Stimulated activated CD4-positive, alpha-beta T cell treated with anti-CD3 and anti-CD28 coated beads, TNF-alpha, amount 100 ng/mL, for 24 hours (primary cell): ENCODE data around the gene ITPK1.

Experiments
- DNase-seq, 3 experiments: peaks; one replicate each; pipeline ENCODE4 v3.0.0-alpha.2; 2020; ENCODE audit warnings: low read depth in 3 of 3

ITPK1 gene

DNA sequence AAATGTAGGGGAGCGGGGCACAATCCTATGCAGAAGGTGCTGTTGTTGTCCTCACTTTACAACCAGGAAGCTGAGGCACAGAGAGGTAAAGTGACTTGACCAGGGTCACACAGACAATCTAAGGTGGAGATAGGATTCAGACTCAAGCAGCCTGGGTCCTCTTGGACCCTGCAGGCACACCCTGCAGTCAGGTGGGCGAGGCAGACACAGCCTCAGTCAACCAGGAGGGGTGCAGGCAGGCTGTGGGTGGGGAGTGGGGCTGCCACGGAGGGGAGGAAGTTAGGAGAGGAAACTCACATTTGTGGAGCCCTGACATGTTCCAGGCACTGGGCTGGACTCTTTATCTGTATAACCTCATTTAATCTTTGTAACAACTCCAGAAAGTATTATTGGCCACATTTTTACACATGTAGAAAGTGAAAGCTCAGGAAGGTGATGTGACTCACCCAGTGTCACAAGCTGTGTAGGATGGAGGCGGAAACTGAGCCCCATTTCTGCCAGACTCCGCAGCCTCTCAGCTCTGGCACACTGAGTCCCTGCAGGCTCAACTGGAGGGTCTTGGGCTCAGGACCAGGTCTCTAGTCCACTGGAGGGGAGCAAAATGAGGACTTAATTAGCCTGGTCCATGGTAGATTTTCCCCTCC is 217.7 kb downstream of the ITPK1 start:
- peak; percentile 11 to 52 (median 36) for DNase-seq

DNA sequence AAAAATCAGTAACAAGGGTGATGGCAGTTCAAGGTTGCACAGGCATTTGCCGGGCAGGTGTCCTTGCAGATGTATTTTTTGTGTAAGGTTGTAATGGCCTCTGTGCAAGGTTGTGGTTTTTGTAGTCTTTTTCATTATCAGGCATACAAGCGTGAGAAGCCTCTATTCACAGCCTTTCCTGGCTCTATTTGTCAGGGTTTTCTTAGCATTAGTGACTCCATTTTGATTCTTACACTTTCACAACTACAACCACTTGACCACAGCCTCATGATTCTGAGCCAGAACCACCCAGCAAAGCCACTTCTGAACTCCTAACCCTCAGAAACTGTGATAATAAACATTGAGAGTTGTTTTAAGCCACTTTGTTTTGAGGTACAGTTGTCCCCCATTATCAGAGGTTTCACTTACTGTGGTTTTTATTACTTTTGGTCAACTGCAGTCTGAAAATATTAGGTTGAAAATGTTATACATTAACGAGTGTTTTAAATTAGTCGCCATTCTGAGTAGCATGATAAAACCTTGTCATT is 220.3 kb downstream of the ITPK1 start:
- no peak for DNase-seq

DNA sequence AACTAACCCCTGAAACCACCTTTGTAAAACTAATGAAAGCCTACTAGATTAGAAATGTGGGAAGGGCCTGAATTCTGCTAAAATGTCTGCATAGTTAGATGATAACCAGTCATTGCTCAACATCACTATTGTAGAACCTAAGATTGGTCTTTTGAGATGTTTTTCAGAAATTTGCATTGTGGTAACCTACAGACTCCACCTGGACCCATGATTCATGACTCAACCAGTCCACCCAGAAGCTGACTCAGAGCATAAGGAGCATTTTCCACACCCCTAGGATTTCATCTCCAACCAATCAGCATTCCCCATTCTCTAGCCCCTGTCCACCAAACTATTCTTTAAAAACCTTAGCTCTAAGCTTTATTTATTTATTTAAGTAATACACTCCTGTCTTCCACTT is 223.1 kb downstream of the ITPK1 start:
- no peak for DNase-seq

DNA sequence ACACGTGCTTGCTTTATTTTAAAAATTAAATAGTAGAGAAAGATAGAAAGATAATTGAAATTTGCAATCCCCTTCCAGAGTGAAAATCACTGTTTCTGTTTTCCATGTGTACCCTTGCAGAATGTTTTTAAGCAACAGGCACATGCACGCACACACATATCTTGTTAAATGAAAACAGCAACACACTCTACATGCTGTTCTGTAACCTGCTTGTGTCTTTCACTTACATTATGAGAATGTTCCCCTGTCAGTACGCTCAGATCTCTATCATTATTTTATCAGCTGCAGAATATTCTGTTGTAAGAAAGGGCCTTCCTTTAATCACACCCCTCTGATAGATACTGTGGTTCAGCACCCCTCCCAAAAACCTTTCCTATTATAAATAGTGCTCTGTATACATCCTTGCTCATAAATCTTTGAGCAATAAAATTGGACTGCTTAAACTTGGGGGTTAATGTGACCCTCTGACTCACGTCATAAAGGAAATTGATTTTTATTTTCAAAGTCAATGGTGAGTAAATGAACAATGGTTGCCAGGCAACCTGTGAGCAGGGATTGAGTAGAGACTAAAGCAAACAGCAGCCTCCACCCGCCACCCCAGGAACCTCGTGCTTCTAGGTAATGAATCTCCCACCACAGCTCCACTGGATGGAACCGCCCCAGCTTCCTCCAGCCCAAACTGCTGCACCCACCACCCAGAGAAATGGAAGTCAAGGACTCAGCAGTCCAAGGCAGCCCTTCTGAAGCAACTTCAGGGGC is 224.7 kb downstream of the ITPK1 start:
- DNase-seq = no peak

DNA sequence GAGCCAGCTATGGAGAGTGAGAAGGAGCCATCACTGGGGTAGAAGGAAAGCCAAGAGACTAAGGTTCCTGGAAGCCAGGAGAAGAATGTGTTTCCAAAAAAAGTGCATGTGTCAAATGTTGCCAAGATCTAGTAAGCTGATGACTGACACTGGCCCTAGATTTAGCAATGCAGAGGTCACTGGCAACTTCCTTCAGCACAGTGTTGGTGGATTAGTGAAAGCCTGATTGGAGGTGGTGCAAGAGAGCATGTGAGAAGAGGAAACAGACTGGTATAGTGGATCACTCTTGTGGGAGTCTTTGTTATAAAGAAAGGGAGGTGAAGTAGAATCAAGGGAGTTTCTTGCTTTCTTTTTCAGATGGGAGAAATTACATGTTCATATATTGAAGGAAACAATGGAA is 226.8 kb downstream of the ITPK1 start:
- DNase-seq = no peak

DNA sequence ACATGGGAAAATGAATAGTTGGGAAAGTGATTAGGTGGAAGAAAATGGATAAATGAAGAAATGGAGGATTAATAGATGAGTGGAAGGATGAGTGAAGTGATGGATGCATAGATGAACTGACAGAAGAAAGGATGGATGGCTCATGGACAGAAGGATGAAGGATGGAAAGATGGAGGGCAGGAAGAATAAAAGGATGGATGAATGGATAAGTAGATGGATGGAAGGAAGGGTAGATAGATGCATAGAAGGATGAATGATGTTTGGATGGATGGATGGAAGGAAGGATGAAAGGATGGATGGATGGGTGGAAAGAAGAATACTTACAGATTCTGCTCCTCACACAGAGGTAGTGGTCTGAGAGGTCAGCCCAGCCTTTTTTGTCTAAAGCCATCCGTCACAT is 228.6 kb downstream of the ITPK1 start:
- no peak for DNase-seq
